CD14-positive monocyte (primary cell): ENCODE measurements around the gene SNUPN. TPM values are rescaled to one million over a fixed set of nuclear protein-coding genes. Genes with fewer than 3 reads are reported as not detected.

ENCODE experiments used
- DNase-seq, 3 donors: peaks; one replicate each; pipeline ENCODE4 v3.0.0-alpha.2; 2011 to 2022
- H2AFZ ChIP-seq: 2 replicates; pipeline ENCODE4 v1.6.0; 2012; ENCODE audit warnings: mild to moderate bottlenecking, low read depth, low read length, inconsistent platforms; ENCODE audit not compliant: insufficient read depth, poor library complexity, severe bottlenecking
- H3K27ac ChIP-seq, 2 donors: 1 replicate in 1 of 2; 2 replicates in 1 of 2; pipeline ENCODE4 v1.5.1; 2012 to 2013; ENCODE audit warnings: low read length in 2 of 2, control low read depth in 1 of 2, inconsistent platforms in 1 of 2, low read depth in 1 of 2, mild to moderate bottlenecking in 1 of 2
- H3K27me3 ChIP-seq, 2 donors: one replicate each; pipeline versions ENCODE4 v1.6.0 to v1.6.1; 2011 to 2013; ENCODE audit warnings: low read length in 2 of 2; ENCODE audit not compliant: control insufficient read depth in 2 of 2, insufficient read depth in 2 of 2
- H3K36me3 ChIP-seq, 2 donors: replicated peaks in 1 of 2; 1 replicate in 1 of 2; 2 replicates in 1 of 2; pipeline versions ENCODE4 v1.5.1 to v1.6.1; 2012 to 2013; ENCODE audit warnings: low read length in 2 of 2, control low read depth in 1 of 2, inconsistent platforms in 1 of 2, mild to moderate bottlenecking in 1 of 2; ENCODE audit not compliant: insufficient read depth in 2 of 2, control insufficient read depth in 1 of 2
- H3K4me1 ChIP-seq, 2 donors: 1 replicate in 1 of 2; 2 replicates in 1 of 2; pipeline versions ENCODE4 v1.5.1 to v1.6.1; 2012 to 2013; ENCODE audit warnings: low read length in 2 of 2, control low read depth in 1 of 2, inconsistent platforms in 1 of 2, mild to moderate bottlenecking in 1 of 2, moderate library complexity in 1 of 2; ENCODE audit not compliant: insufficient read depth in 2 of 2, control insufficient read depth in 1 of 2
- H3K4me2 ChIP-seq: replicated peaks from 2 replicates; pipeline ENCODE3; 2012; ENCODE audit warnings: low read length, moderate library complexity, mild to moderate bottlenecking; ENCODE audit not compliant: poor library complexity, severe bottlenecking; ENCODE audit errors: extremely low read depth
- H3K4me3 ChIP-seq, 3 experiments: fragments of 200-600 bp in 1 of 3; sonication (generic) in 1 of 3; replicated peaks in 1 of 3; 1 replicate in 2 of 3; 2 replicates in 1 of 3; pipeline ENCODE4 v1.5.1; 2011 to 2013; ENCODE audit warnings: low read length in 3 of 3, mild to moderate bottlenecking in 3 of 3, control low read depth in 2 of 3, low read depth in 2 of 3, inconsistent platforms in 1 of 3, moderate library complexity in 1 of 3
- H3K79me2 ChIP-seq: 2 replicates; pipeline ENCODE4 v1.6.0; 2012; ENCODE audit warnings: mild to moderate bottlenecking, control low read depth, inconsistent platforms, low read length, moderate library complexity; ENCODE audit not compliant: insufficient read depth
- H3K9ac ChIP-seq: 2 replicates; pipeline ENCODE4 v1.6.0; 2017; ENCODE audit warnings: low read length, mild to moderate bottlenecking; ENCODE audit not compliant: insufficient read depth, poor library complexity, severe bottlenecking
- H3K9me3 ChIP-seq, 2 donors: replicated peaks in 1 of 2; 1 replicate in 1 of 2; 2 replicates in 1 of 2; pipeline versions ENCODE4 v1.5.1 to v1.6.1; 2012 to 2013; ENCODE audit warnings: low read length in 2 of 2, control low read depth in 1 of 2; ENCODE audit not compliant: control insufficient read depth in 1 of 2, insufficient read depth in 1 of 2
- H4K20me1 ChIP-seq: 2 replicates; pipeline ENCODE4 v1.6.0; 2012; ENCODE audit warnings: mild to moderate bottlenecking, low read length, control low read depth, moderate library complexity; ENCODE audit not compliant: insufficient read depth
- H3K27ac Mint-ChIP-seq, 7 donors: one replicate each; pipeline ENCODE4 v1.8.0; 2020; ENCODE audit warnings: mild to moderate bottlenecking in 7 of 7, mixed read lengths in 7 of 7, moderate library complexity in 6 of 7, inconsistent platforms in 2 of 7
- H3K27me3 Mint-ChIP-seq, 3 donors: one replicate each; pipeline ENCODE4 v1.8.0; 2021 to 2022; ENCODE audit warnings: low read depth in 3 of 3, mild to moderate bottlenecking in 3 of 3, mixed read lengths in 3 of 3, moderate library complexity in 3 of 3, inconsistent platforms in 1 of 3
- H3K36me3 Mint-ChIP-seq, 2 donors: one replicate each; pipeline ENCODE4 v1.8.0; 2020; ENCODE audit warnings: mixed read lengths in 2 of 2, inconsistent platforms in 1 of 2, mild to moderate bottlenecking in 1 of 2
- H3K4me1 Mint-ChIP-seq: one replicate; pipeline ENCODE4 v1.8.0; 2020; ENCODE audit warnings: mild to moderate bottlenecking, mixed read lengths
- H3K4me3 Mint-ChIP-seq, 2 donors: one replicate each; pipeline ENCODE4 v1.8.0; 2020; ENCODE audit warnings: mild to moderate bottlenecking in 2 of 2, mixed read lengths in 2 of 2, moderate library complexity in 1 of 2
- H3K9me3 Mint-ChIP-seq, 7 donors: one replicate each; pipeline ENCODE4 v1.8.0; 2020 to 2022; ENCODE audit warnings: mixed read lengths in 7 of 7, mild to moderate bottlenecking in 6 of 7, moderate library complexity in 6 of 7, inconsistent platforms in 2 of 7
- CTCF ChIP-seq: fragments of 200-600 bp; IDR thresholded peaks from one replicate; pipeline ENCODE4 v1.8.0; 2022; ENCODE audit warnings: antibody characterized with exemption, mild to moderate bottlenecking
- WGBS: methylation state at CpG from one replicate; pipeline ENCODE4 v1.1.5; 2013; ENCODE audit warnings: missing lambda C conversion rate; ENCODE audit not compliant: insufficient coverage; 5-methylcytosine and 5-hydroxymethylcytosine counted together
- intact Hi-C, 2 donors: fragments of 100-400 bp; cut with micrococcal nuclease; formaldehyde crosslinking; loops; one replicate each; pipeline versions ENCODE4 v1.15.0 to v1.15.1; 2023
- polyA plus RNA-seq, 3 donors: library from polyadenylated mRNA; depleted of rRNA in 1 of 3; unstranded in 2 of 3; stranded (reverse) in 1 of 3; fragments of 300-500 nt in 2 of 3; fragments of >200 nt in 1 of 3; fragmentation: Illumina TruSeq in 2 of 3; gene quantifications; 1 replicate in 2 of 3; 2 replicates in 1 of 3; pipeline ENCODE4 v1.2.3, GENCODE V29; 2012 to 2021

The SNUPN gene
- polyA plus RNA-seq, 3 donors = 11.7 to 31.8 (median 29.3) TPM

- 100% methylated on average over 3 of the region's 4 CpGs for WGBS
- H3K36me3 ChIP-seq = peaks cover 22 to 41% of the 10 kb centered on the region in 2 donors
These were observed 33.7 kb downstream of the SNUPN start for GRCh38 chr15:75591655-75592364.

DNA sequence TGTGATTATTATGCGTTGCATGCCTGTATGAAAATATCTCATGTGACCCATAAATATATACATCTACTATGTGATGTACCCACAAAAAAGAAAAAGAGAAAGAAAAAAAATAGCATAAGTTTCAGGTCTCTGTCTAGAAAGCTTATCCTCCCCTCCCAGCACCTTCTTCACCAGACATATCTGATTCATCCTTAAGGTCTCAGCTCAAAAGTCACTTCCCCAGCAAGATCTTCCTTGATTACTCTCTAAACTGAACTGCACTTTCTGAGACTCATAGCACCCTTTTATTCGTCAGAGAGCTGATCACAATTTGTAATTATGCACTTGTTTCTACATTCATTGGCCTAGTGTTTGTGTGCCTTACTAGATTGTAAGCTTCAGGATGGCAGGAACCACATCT, 35.3 kb downstream of the SNUPN start:
- Histone ChIP-seq H3K4me2 (no peak overlapping the region), H2AFZ (no peak overlapping the region), H3K79me2 (no peaks in the 10 kb centered on the region), H3K36me3 (peaks cover 14 to 25% of the 10 kb centered on the region in 2 donors), H3K9me3 (no peaks in the 10 kb centered on the region), H3K9ac (no peak overlapping the region), H3K27ac (no peak overlapping the region), H3K27me3 (no peaks in the 10 kb centered on the region), H3K4me3 (no peak overlapping the region), H3K4me1 (no peaks in the 10 kb centered on the region), H4K20me1 (no peaks in the 10 kb centered on the region)
- Mint-ChIP-seq H3K9me3 (no peaks in the 10 kb centered on the region), H3K27me3 (peaks cover 0 to 2% (median 2%) of the 10 kb centered on the region in 3 donors), H3K4me3 (no peak overlapping the region), H3K36me3 (peaks cover 30 to 59% of the 10 kb centered on the region in 2 donors), H3K4me1 (no peaks in the 10 kb centered on the region), H3K27ac (no peak overlapping the region)
- no peak for DNase-seq
- no CpG with 5 or more reads among the region's 2 CpGs for WGBS
- intact Hi-C loops = no loop called here
- TF ChIP-seq CTCF = no peak

More at GRCh38 chr15:75591655-75592364, 33.7 kb downstream of the SNUPN start:
- Mint-ChIP-seq H3K36me3 (peaks cover 42 to 66% of the 10 kb centered on the region in 2 donors), H3K27me3 (peaks cover 0 to 4% (median 0%) of the 10 kb centered on the region in 3 donors), H3K27ac (peak overlapping the region in 1 of 7 donors; percentile 4), H3K4me1 (no peaks in the 10 kb centered on the region), H3K9me3 (no peaks in the 10 kb centered on the region), H3K4me3 (no peak overlapping the region)
- Histone ChIP-seq H2AFZ (no peak overlapping the region), H3K4me1 (no peaks in the 10 kb centered on the region), H4K20me1 (no peaks in the 10 kb centered on the region), H3K79me2 (no peaks in the 10 kb centered on the region), H3K4me2 (no peak overlapping the region), H3K9me3 (no peaks in the 10 kb centered on the region), H3K27me3 (no peaks in the 10 kb centered on the region), H3K27ac (no peak overlapping the region), H3K9ac (no peak overlapping the region), H3K4me3 (no peak overlapping the region)
- TF ChIP-seq CTCF = no peak
- intact Hi-C loops = no loop called here
- no peak for DNase-seq
